K562 (cell line): ENCODE data around the gene FMO1. TPM values are rescaled to one million over a fixed set of nuclear protein-coding genes. Genes with fewer than 3 reads are reported as not detected.

Experiments used
- ATAC-seq: fragments of 200-7000 bp; cut with Tn5 transposase; 3 replicates; pipeline ENCODE4 v1.9.1; 2020; ENCODE audit warnings: moderate library complexity
- BruUV-seq: library from RNA; stranded (reverse); fragments of 400-500 nt; replicated peaks from 2 replicates; lab custom pipeline; 2021; lab: Mats Ljungman, UMichigan
- CTCF ChIA-PET: fragments of 300-600 bp; formaldehyde crosslinking; extraction: SDS; loops from one replicate; lab custom pipeline; 2021; ENCODE audit warnings: low intra/inter-chr PET ratio; lab: Yijun Ruan, JAX
- POLR2A ChIA-PET: fragments of 300-600, 350-650 bp; sonication (Branson Sonifier 250); formaldehyde crosslinking; extraction: SDS; loops from one replicate; lab custom pipeline; 2021; ENCODE audit warnings: antibody characterized with exemption, inconsistent platforms; lab: Yijun Ruan, JAX
- DNase-seq, 4 experiments: peaks; one replicate each; pipeline versions ENCODE4 v3.0.0 to v3.0.0-alpha.2; 2011 to 2018; ENCODE audit warnings: low spot score in 3 of 4, mixed read lengths in 3 of 4; ENCODE audit errors: extremely low read depth in 1 of 4
- FAIRE-seq: peaks from 2 replicates; lab custom pipeline; 2011; peaks lifted over from hg19 to GRCh38; lab: Jason Lieb, UNC
- H2AFZ ChIP-seq: 2 replicates; pipeline ENCODE4 v1.6.0; 2011; ENCODE audit warnings: low read depth, low read length, control low read depth, inconsistent platforms
- H3K27ac ChIP-seq: fragments of 200-600 bp; 3 replicates; pipeline ENCODE4 v1.8.0; 2011; ENCODE audit warnings: low read depth, mild to moderate bottlenecking, control low read depth, inconsistent platforms, low read length, moderate library complexity, mixed read lengths; ENCODE audit errors: extremely low read depth
- H3K27me3 ChIP-seq, 2 experiments: fragments of 300-600 bp in 1 of 2; 2 replicates in 1 of 2; 3 replicates in 1 of 2; pipeline versions ENCODE4 v1.6.0 to v1.8.0; 2011; ENCODE audit warnings: inconsistent platforms in 2 of 2, low read length in 2 of 2, mild to moderate bottlenecking in 1 of 2, mixed read lengths in 1 of 2, moderate library complexity in 1 of 2; ENCODE audit not compliant: control insufficient read depth in 2 of 2, insufficient read depth in 2 of 2
- H3K36me3 ChIP-seq: fragments of 300-600 bp; 3 replicates; pipeline ENCODE4 v1.8.0; 2011; ENCODE audit warnings: mild to moderate bottlenecking, low read length, inconsistent platforms; ENCODE audit not compliant: control insufficient read depth, insufficient read depth
- H3K4me1 ChIP-seq, 2 experiments: fragments of 200-600 bp in 1 of 2; replicated peaks in 1 of 2; 2 replicates in 1 of 2; 3 replicates in 1 of 2; pipeline versions ENCODE4 v1.5.1 to v1.8.0; 2011; ENCODE audit warnings: inconsistent platforms in 2 of 2, low read length in 2 of 2, mild to moderate bottlenecking in 1 of 2, mixed read lengths in 1 of 2, moderate library complexity in 1 of 2; ENCODE audit not compliant: control insufficient read depth in 2 of 2, insufficient read depth in 2 of 2
- H3K4me2 ChIP-seq: 2 replicates; pipeline ENCODE4 v1.6.1; 2011; ENCODE audit warnings: low read length, control low read depth, inconsistent platforms, mixed read lengths; ENCODE audit not compliant: insufficient read depth
- H3K4me3 ChIP-seq: fragments of 200-600 bp; sonication (generic), shearing (Covaris generic); 2 replicates; pipeline ENCODE4 v1.5.1; 2016; ENCODE audit warnings: control low read depth, inconsistent platforms
- H3K79me2 ChIP-seq: fragments of 200-600 bp; 3 replicates; pipeline ENCODE4 v1.8.0; 2011; ENCODE audit warnings: low read length, inconsistent platforms; ENCODE audit not compliant: control insufficient read depth, insufficient read depth
- H3K9ac ChIP-seq, 2 experiments: 2 replicates each; pipeline versions ENCODE4 v1.6.0 to v1.6.1; 2011; ENCODE audit warnings: low read depth in 2 of 2, low read length in 2 of 2, control low read depth in 1 of 2, inconsistent platforms in 1 of 2, mild to moderate bottlenecking in 1 of 2, mixed read lengths in 1 of 2; ENCODE audit not compliant: insufficient read depth in 1 of 2
- H3K9me1 ChIP-seq: one replicate; pipeline ENCODE4 v1.6.0; 2011; ENCODE audit warnings: inconsistent platforms, mild to moderate bottlenecking, low read length, moderate library complexity; ENCODE audit not compliant: control insufficient read depth, insufficient read depth
- H3K9me3 ChIP-seq: replicated peaks from 2 replicates; pipeline ENCODE4 v1.5.1; 2011; ENCODE audit warnings: low read depth, low read length, inconsistent platforms; ENCODE audit not compliant: control insufficient read depth, insufficient read depth
- H4K20me1 ChIP-seq: replicated peaks from 2 replicates; pipeline ENCODE4 v1.6.1; 2011; ENCODE audit warnings: low read length, inconsistent platforms, mixed read lengths; ENCODE audit not compliant: control insufficient read depth, insufficient read depth
- CREB5 ChIP-seq: fragments of 250-450 bp; sonication (Bioruptor Pico); IDR thresholded peaks from 2 replicates; pipeline ENCODE4 v1.5.0; 2020; ENCODE audit warnings: mild to moderate bottlenecking
- CXXC5 ChIP-seq: fragments of 250-450 bp; sonication (Bioruptor Pico); IDR thresholded peaks from 2 replicates; pipeline ENCODE4 v1.8.0; 2022; ENCODE audit warnings: inconsistent platforms, mild to moderate bottlenecking, moderate library complexity
- ZNF668 ChIP-seq: fragments of 250-450 bp; sonication (Bioruptor Pico); IDR thresholded peaks from 2 replicates; pipeline ENCODE4 v1.8.0; 2022; ENCODE audit warnings: mild to moderate bottlenecking, inconsistent platforms
- ZNF766 ChIP-seq: fragments of 200-800 bp; sonication (Bioruptor generic); conservative IDR thresholded peaks from 2 replicates; pipeline ENCODE4 v1.6.1; 2016; ENCODE audit warnings: missing genetic modification characterization, missing compliant biosample characterization
- WGBS: fragments of 100-300 bp; shearing (Covaris generic); methylation state at CpG from one replicate; pipeline ENCODE4 v1.1.6; 2016; ENCODE audit warnings: low coverage, mixed read lengths; ENCODE audit not compliant: insufficient coverage; ENCODE audit errors: missing lambda C conversion rate; 5-methylcytosine and 5-hydroxymethylcytosine counted together
- in situ Hi-C: fragments of 300-500 bp; cut with MboI; formaldehyde crosslinking; loops from 4 replicates; pipeline ENCODE4 v1.15.0; 2018; ENCODE audit warnings: inconsistent platforms, mixed read lengths
- intact Hi-C: fragments of 100-400 bp; cut with micrococcal nuclease; formaldehyde crosslinking; loops from 2 replicates; pipeline ENCODE4 v1.14.2; 2022
- polyA plus RNA-seq, 8 experiments: library from polyadenylated mRNA; depleted of rRNA in 4 of 8; stranded (reverse) in 5 of 8; unstranded in 3 of 8; fragments of >200 nt; fragmentation: Nextera tagmentation in 2 of 8; fragmentation: Illumina TruSeq in 1 of 8; extraction: Ambion mirVana in 2 of 8; extraction: Trizol in 1 of 8; gene quantifications; 2 replicates each; pipeline versions ENCODE4 v1.2.1 to v1.2.3, GENCODE V29; 2011 to 2014; ENCODE audit warnings: inconsistent platforms in 1 of 8, missing spikeins in 1 of 8
- total RNA-seq, 7 experiments: library from RNA; depleted of rRNA in 6 of 7; stranded (reverse); fragments of >200 nt in 6 of 7; fragmentation: Illumina TruSeq in 2 of 7; extraction: Trizol in 2 of 7; gene quantifications; 2 replicates each; pipeline versions ENCODE4 v1.2.1 to v1.2.3, GENCODE V29; 2011 to 2021; ENCODE audit warnings: low replicate concordance in 1 of 7

FMO1 gene
- total and polyA plus RNA-seq, 9 of the 15 experiments (the other 6 are each of a cell fraction or from before 2014, with no cell fraction given), result not detected

- WGBS, result 9% methylated on average over 1 of the region's 1 CpG
- H3K4me3 ChIP-seq, result no peak overlapping the region
- POLR2A ChIA-PET, result no interaction called here
- TF ChIP-seq CXXC5 (CRISPR knock-in tag) (no peak), CREB5 (CRISPR knock-in tag) (no peak), ZNF668 (no peak), ZNF766 (CRISPR knock-in tag) (no peak)
- CTCF ChIA-PET, result no interaction called here
- FAIRE-seq (no peak), ATAC-seq (no peak), DNase-seq (no peak)
- intact Hi-C loops (no loop called here), in situ Hi-C loops (no loop called here)
- H3K27me3 ChIP-seq, result no peaks in the 10 kb centered on the region
- no peaks in the 10 kb centered on the region for H4K20me1 ChIP-seq
- no peaks in the 10 kb centered on the region for H3K36me3 ChIP-seq
- H3K9ac ChIP-seq, result no peak overlapping the region
- H3K79me2 ChIP-seq, result no peaks in the 10 kb centered on the region
- no peak overlapping the region for H3K4me2 ChIP-seq
- no peaks in the 10 kb centered on the region for H3K9me3 ChIP-seq
- H3K4me1 ChIP-seq, result no peaks in the 10 kb centered on the region
- no peak overlapping the region for H3K27ac ChIP-seq
- no TSS peak for BruUV-seq
- no peaks in the 10 kb centered on the region for H3K9me1 ChIP-seq
- no peak overlapping the region for H2AFZ ChIP-seq
Observed at GRCh38 chr1:171218661-171219060, 29.6 kb upstream of the FMO1 start.
